ENCODE results near the gene PSMB11.
"Not testable (repeated sequence)": the region's sequence is repeated elsewhere in the genome, so short reads cannot be mapped to it uniquely, and the experiment has no call there.

Gene PSMB11

GRCh38 chr14:23013749-23014054, 28.3 kb upstream of the PSMB11 start:
- not testable (repeated sequence) for DNase-seq (ENCODE audit: low read depth)

- no peak for DNase-seq (ENCODE audit: low read depth)
Measured at GRCh38 chr14:23015618-23016017, 26.4 kb upstream of the PSMB11 start.

GRCh38 chr14:23017091-23017490, 24.9 kb upstream of the PSMB11 start:
- DNase-seq (ENCODE audit: low read depth): no peak

- DNase-seq (ENCODE audit: low read depth): no peak
Measured at GRCh38 chr14:23018107-23018506, 23.9 kb upstream of the PSMB11 start.

- no peak for DNase-seq (ENCODE audit: low read depth)
Measured at GRCh38 chr14:23020143-23021128, 21.6 kb upstream of the PSMB11 start.

- no peak for DNase-seq (ENCODE audit: low read depth)
Measured at GRCh38 chr14:23021434-23021833, 20.6 kb upstream of the PSMB11 start.

- no peak for DNase-seq (ENCODE audit: low read depth)
Measured at GRCh38 chr14:23021889-23022442, 20.0 kb upstream of the PSMB11 start.

- no peak for DNase-seq (ENCODE audit: low read depth)
Measured at GRCh38 chr14:23023022-23023794, 18.8 kb upstream of the PSMB11 start.

- no peak for DNase-seq (ENCODE audit: low read depth)
Measured at GRCh38 chr14:23023795-23024152, 18.2 kb upstream of the PSMB11 start.

- DNase-seq (ENCODE audit: low read depth): no peak
Measured at GRCh38 chr14:23024612-23025075, 17.4 kb upstream of the PSMB11 start.

GRCh38 chr14:23025151-23025814, 16.7 kb upstream of the PSMB11 start:
- no peak for DNase-seq (ENCODE audit: low read depth)

- no peak for DNase-seq (ENCODE audit: low read depth)
Measured at GRCh38 chr14:23028799-23029198, 13.2 kb upstream of the PSMB11 start.

GRCh38 chr14:23030936-23031335, 11.1 kb upstream of the PSMB11 start:
- DNase-seq (ENCODE audit: low read depth): no peak

GRCh38 chr14:23033251-23033727, 8.7 kb upstream of the PSMB11 start:
- DNase-seq (ENCODE audit: low read depth): no peak

GRCh38 chr14:23033801-23034497, 8.1 kb upstream of the PSMB11 start:
- DNase-seq (ENCODE audit: low read depth): no peak

GRCh38 chr14:23034498-23035302, 7.3 kb upstream of the PSMB11 start, which contains the start of gene PSMB5:
Gene PSMB5, minus strand, starts transcription at chr14:23034900. Its CDS starts 19 bp downstream, at chr14:23034881.
- DNase-seq (ENCODE audit: low read depth): peak; percentile 75

- no peak for DNase-seq (ENCODE audit: low read depth)
Measured at GRCh38 chr14:23035303-23036144, 6.5 kb upstream of the PSMB11 start.

GRCh38 chr14:23040100-23040499, 1.9 kb upstream of the PSMB11 start:
- no peak for DNase-seq (ENCODE audit: low read depth)

GRCh38 chr14:23041729-23042128, 283 bp upstream of the PSMB11 start:
- DNase-seq (ENCODE audit: low read depth): no peak

GRCh38 chr14:23043145-23043544, 1.1 kb downstream of the PSMB11 start:
- DNase-seq (ENCODE audit: low read depth): no peak

Data from CMK (cell line).